Lower lobe of right lung (tissue), 2 donors: Measurements from ENCODE around the gene CUL2. TPM values are rescaled to one million over a fixed set of nuclear protein-coding genes. Genes with fewer than 3 reads are reported as not detected.

Experiments
- ATAC-seq, 2 donors: fragments of 200-7000 bp; cut with Tn5 transposase; one replicate each; pipeline ENCODE4 v1.9.1; 2020 to 2022; ENCODE audit warnings: mild to moderate bottlenecking in 2 of 2, moderate library complexity in 2 of 2
- DNase-seq: peaks from one replicate; pipeline ENCODE4 v3.0.0-alpha.2; 2020
- H3K27ac ChIP-seq: fragments of 200-600 bp; one replicate; pipeline ENCODE4 v1.8.0; 2022
- H3K27me3 ChIP-seq: fragments of 200-600 bp; one replicate; pipeline ENCODE4 v1.8.0; 2022; ENCODE audit warnings: low read depth
- H3K36me3 ChIP-seq: fragments of 200-600 bp; one replicate; pipeline ENCODE4 v1.8.0; 2022; ENCODE audit warnings: mild to moderate bottlenecking
- H3K4me1 ChIP-seq: fragments of 200-600 bp; one replicate; pipeline ENCODE4 v1.8.0; 2022
- H3K4me3 ChIP-seq: fragments of 200-600 bp; one replicate; pipeline ENCODE4 v1.8.0; 2022; ENCODE audit warnings: mild to moderate bottlenecking
- H3K9me3 ChIP-seq: fragments of 200-600 bp; one replicate; pipeline ENCODE4 v1.8.0; 2022
- intact Hi-C: fragments of 100-400 bp; cut with DNase I; formaldehyde crosslinking; loops from one replicate; pipeline ENCODE4 v1.11.0; 2022
- total RNA-seq: library from RNA; stranded (reverse); fragmentation: NEBNext Ultra II Directional; extraction: Animal tissue kit (Norgen Biotek cat#: 25700); gene quantifications from one replicate; pipeline ENCODE4 v1.2.1, GENCODE V29; 2021
- TF ChIP-seq, protein P1 (sequence below): fragments of 200-600 bp; IDR thresholded peaks from one replicate; pipeline ENCODE4 v1.8.0; 2022; ENCODE audit warnings: antibody characterized with exemption, mild to moderate bottlenecking
- donor health status: DM: no; HTN: yes; CAD: no; lungs with severe emphysema.

The CUL2 gene
- total RNA-seq, 1 donor from 2014 or later = 36.4 TPM

GRCh38 chr10:35124540-35124939 lies 34.4 kb upstream of the CUL2 start:
- TF ChIP-seq, protein P1, sequence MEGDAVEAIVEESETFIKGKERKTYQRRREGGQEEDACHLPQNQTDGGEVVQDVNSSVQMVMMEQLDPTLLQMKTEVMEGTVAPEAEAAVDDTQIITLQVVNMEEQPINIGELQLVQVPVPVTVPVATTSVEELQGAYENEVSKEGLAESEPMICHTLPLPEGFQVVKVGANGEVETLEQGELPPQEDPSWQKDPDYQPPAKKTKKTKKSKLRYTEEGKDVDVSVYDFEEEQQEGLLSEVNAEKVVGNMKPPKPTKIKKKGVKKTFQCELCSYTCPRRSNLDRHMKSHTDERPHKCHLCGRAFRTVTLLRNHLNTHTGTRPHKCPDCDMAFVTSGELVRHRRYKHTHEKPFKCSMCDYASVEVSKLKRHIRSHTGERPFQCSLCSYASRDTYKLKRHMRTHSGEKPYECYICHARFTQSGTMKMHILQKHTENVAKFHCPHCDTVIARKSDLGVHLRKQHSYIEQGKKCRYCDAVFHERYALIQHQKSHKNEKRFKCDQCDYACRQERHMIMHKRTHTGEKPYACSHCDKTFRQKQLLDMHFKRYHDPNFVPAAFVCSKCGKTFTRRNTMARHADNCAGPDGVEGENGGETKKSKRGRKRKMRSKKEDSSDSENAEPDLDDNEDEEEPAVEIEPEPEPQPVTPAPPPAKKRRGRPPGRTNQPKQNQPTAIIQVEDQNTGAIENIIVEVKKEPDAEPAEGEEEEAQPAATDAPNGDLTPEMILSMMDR = no peak
- peaks cover 25% of the 10 kb centered on the region for H3K4me1 ChIP-seq
- DNase-seq = no peak
- ATAC-seq = no peak
- intact Hi-C loops = loop anchor here (5.0 kb wide), 1 partner anchor 93 kb away; no protein-coding TSS in a partner anchor
- H3K27ac ChIP-seq = no peak overlapping the region
- no peaks in the 10 kb centered on the region for H3K36me3 ChIP-seq
- H3K9me3 ChIP-seq = no peaks in the 10 kb centered on the region
- no peak overlapping the region for H3K4me3 ChIP-seq
- no peaks in the 10 kb centered on the region for H3K27me3 ChIP-seq

DNA sequence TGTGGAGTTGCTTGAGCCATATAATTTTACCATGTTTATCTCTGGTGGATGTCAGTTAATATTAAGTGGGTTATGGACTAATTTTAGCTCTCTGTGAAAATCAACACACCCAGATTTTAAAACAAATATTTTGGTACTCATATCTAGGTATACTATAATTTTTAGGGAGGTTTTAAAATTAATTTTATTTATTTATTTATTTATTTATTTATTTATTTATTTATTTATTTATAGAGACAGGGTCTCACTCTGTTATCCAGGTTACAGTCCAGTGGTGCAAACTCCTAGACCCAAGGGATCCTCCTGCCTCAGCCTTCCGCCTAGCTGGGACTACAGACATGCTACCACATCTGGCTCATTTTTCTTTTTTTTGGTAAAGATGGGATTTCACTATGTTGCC lies 29.2 kb upstream of the CUL2 start:
- Histone ChIP-seq H3K36me3 (no peaks in the 10 kb centered on the region), H3K4me3 (no peak overlapping the region), H3K4me1 (no peaks in the 10 kb centered on the region), H3K9me3 (no peaks in the 10 kb centered on the region), H3K27me3 (no peaks in the 10 kb centered on the region), H3K27ac (no peak overlapping the region)
- intact Hi-C loops = no loop called here
- ATAC-seq (no peak), DNase-seq (no peak)
- TF ChIP-seq, protein P1 = no peak

- H3K36me3 ChIP-seq = no peaks in the 10 kb centered on the region
- no peaks in the 10 kb centered on the region for H3K4me1 ChIP-seq
- no peak overlapping the region for H3K4me3 ChIP-seq
- peaks cover 3% of the 10 kb centered on the region for H3K27me3 ChIP-seq
- H3K9me3 ChIP-seq = no peaks in the 10 kb centered on the region
- no peak for DNase-seq
- H3K27ac ChIP-seq = no peak overlapping the region
- intact Hi-C loops = no loop called here
- ATAC-seq = no peak
- TF ChIP-seq, protein P1 = no peak
These were observed 22.4 kb upstream of the CUL2 start for GRCh38 chr10:35112571-35112970.

DNA sequence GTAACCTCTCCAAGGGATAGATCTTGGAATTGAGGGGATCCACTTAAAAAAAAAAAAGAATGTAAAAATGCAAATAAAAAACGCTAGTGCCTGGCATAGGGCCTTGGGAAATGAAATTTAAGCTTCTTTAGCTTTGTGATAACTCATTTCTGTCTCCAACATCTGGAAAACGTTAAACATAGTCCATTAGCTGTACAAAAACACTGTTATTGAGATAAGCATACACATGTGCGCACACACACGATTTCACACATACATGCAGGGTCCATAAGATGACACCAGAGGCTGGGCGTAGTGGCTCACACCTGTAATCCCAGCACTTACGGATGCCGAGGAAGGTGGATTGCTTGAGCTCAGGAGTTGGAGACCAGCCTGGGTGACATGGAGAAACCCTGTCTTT lies 13.7 kb upstream of the CUL2 start:
- H3K36me3 ChIP-seq = no peaks in the 10 kb centered on the region
- no peak for ATAC-seq
- no peak overlapping the region for H3K27ac ChIP-seq
- TF ChIP-seq, protein P1 = no peak
- intact Hi-C loops = no loop called here
- H3K9me3 ChIP-seq = no peaks in the 10 kb centered on the region
- H3K4me1 ChIP-seq = no peaks in the 10 kb centered on the region
- no peak overlapping the region for H3K4me3 ChIP-seq
- DNase-seq = no peak
- no peaks in the 10 kb centered on the region for H3K27me3 ChIP-seq

- H3K4me1 ChIP-seq = no peaks in the 10 kb centered on the region
- intact Hi-C loops = no loop called here
- DNase-seq = no peak
These were observed 7.4 kb upstream of the CUL2 start for GRCh38 chr10:35097510-35097909.

More at GRCh38 chr10:35097510-35097909, 7.4 kb upstream of the CUL2 start:
- H3K27ac ChIP-seq = no peak overlapping the region
- no peaks in the 10 kb centered on the region for H3K36me3 ChIP-seq
- no peak for ATAC-seq
- H3K4me3 ChIP-seq = no peak overlapping the region
- H3K27me3 ChIP-seq = no peaks in the 10 kb centered on the region
- TF ChIP-seq, protein P1 = no peak
- H3K9me3 ChIP-seq = no peaks in the 10 kb centered on the region
